DMS53 treated with DMSO at 0.1 percent for 48 hours (cell line): ENCODE data around the gene ATG2A.

Experiments used
- DNase-seq: peaks from one replicate; lab custom pipeline; 2025; ENCODE audit not compliant: unreplicated experiment; lab: John Stamatoyannopoulos, UW

ATG2A gene

GRCh38 chr11:64872790-64873488, 44.1 kb downstream of the ATG2A start:
- no peak for DNase-seq

- DNase-seq, result no peak
These were observed 45.5 kb downstream of the ATG2A start for GRCh38 chr11:64871492-64871891.

- DNase-seq, result no peak
These were observed 46.0 kb downstream of the ATG2A start for GRCh38 chr11:64870893-64871466.

- no peak for DNase-seq
These were observed 46.7 kb downstream of the ATG2A start for GRCh38 chr11:64870176-64870892.

GRCh38 chr11:64869571-64870175, 47.3 kb downstream of the ATG2A start:
- no peak for DNase-seq

GRCh38 chr11:64868904-64869570, 48.0 kb downstream of the ATG2A start:
- no peak for DNase-seq

- no peak for DNase-seq
These were observed 49.1 kb downstream of the ATG2A start for GRCh38 chr11:64867748-64868462.

- no peak for DNase-seq
These were observed 50.9 kb downstream of the ATG2A start for GRCh38 chr11:64866173-64866491.

- no peak for DNase-seq
These were observed 51.5 kb downstream of the ATG2A start for GRCh38 chr11:64865286-64866172.

GRCh38 chr11:64864473-64865285, 52.3 kb downstream of the ATG2A start:
- DNase-seq, result no peak

GRCh38 chr11:64864135-64864472, 52.9 kb downstream of the ATG2A start:
- DNase-seq, result no peak

GRCh38 chr11:64863391-64864060, 53.5 kb downstream of the ATG2A start:
- no peak for DNase-seq

- DNase-seq, result no peak
These were observed 54.0 kb downstream of the ATG2A start for GRCh38 chr11:64862987-64863390.

- no peak for DNase-seq
These were observed 55.6 kb downstream of the ATG2A start for GRCh38 chr11:64861227-64861975.

GRCh38 chr11:64859542-64860414, 57.2 kb downstream of the ATG2A start:
- DNase-seq, result no peak

GRCh38 chr11:64858467-64859263, 58.3 kb downstream of the ATG2A start:
- DNase-seq, result no peak
